Ectodermal cell (in vitro differentiated cells): ENCODE measurements around the gene DSG3.

Experiments used
- H3K27ac ChIP-seq: 2 replicates; pipeline ENCODE4 v1.7.0; 2013; ENCODE audit warnings: mild to moderate bottlenecking, low read depth, low read length; ENCODE audit not compliant: insufficient read depth, poor library complexity, severe bottlenecking
- H3K27me3 ChIP-seq: 2 replicates; pipeline ENCODE4 v1.7.0; 2013; ENCODE audit warnings: mild to moderate bottlenecking, low read length; ENCODE audit not compliant: insufficient read depth, control insufficient read depth, poor library complexity, severe bottlenecking
- H3K36me3 ChIP-seq: one replicate; pipeline ENCODE4 v1.7.0; 2013; ENCODE audit warnings: low read length; ENCODE audit not compliant: control insufficient read depth, insufficient read depth
- H3K4me1 ChIP-seq: one replicate; pipeline ENCODE4 v1.7.0; 2013; ENCODE audit warnings: low read length; ENCODE audit not compliant: control insufficient read depth, insufficient read depth
- H3K4me3 ChIP-seq: 2 replicates; pipeline ENCODE4 v1.7.0; 2013; ENCODE audit warnings: low read depth, low read length, control low read depth; ENCODE audit not compliant: insufficient read depth
- H3K9me3 ChIP-seq: 2 replicates; pipeline ENCODE4 v1.7.0; 2013; ENCODE audit warnings: mild to moderate bottlenecking, low read length, moderate library complexity; ENCODE audit not compliant: control insufficient read depth
- WGBS, 2 experiments: methylation state at CpG; one replicate each; pipeline ENCODE4 v1.1.7; 2013; ENCODE audit warnings: missing lambda C conversion rate in 2 of 2; 5-methylcytosine and 5-hydroxymethylcytosine counted together

DSG3 gene

DNA sequence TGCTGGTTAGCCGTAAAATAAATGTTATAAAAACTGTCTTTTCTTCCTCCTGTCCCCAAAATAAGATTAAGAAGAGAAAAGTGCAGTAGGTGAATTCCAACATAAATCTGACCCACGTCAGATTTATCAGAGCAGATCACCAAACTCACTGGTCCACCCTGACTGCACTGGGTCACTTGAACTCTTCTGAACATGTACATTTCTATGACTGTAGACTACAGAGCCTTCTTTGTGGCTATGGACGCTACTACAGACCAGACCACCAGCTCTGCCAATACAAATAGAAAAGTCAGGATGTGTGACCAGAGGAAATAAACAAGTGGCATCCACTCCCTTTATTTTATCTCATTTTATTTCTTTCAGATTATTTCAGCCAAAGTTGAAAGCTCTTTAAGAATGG lies 62.0 kb downstream of the DSG3 start:
- Histone ChIP-seq H3K27me3 (no peaks in the 10 kb centered on the region), H3K4me3 (no peak overlapping the region), H3K4me1 (no peaks in the 10 kb centered on the region), H3K27ac (no peak overlapping the region), H3K9me3 (no peaks in the 10 kb centered on the region), H3K36me3 (no peaks in the 10 kb centered on the region)
- WGBS, 2 experiments = 93 to 95% methylated on average over 3 of the region's 3 CpGs

DNA sequence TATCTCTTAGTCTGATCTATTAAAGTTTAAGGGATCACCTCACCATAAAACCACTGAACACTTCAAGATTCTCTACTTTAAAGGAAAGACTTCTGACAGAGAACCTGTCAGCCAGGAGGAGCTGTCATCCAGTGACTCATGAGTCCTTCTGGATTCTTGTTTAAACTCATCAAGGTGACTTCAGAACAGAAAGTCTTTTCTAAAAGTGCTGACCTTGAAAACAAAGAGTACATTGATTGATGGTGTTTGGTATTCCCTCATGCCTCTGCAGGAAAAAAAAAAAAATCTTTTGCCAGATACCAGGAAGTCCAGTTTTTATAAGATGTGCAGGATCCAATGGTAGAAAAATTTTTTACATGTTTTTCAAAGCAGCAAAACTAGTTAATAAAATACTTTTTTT lies 62.8 kb downstream of the DSG3 start:
- Histone ChIP-seq H3K27ac (no peak overlapping the region), H3K4me3 (no peak overlapping the region), H3K27me3 (no peaks in the 10 kb centered on the region), H3K9me3 (no peaks in the 10 kb centered on the region), H3K36me3 (no peaks in the 10 kb centered on the region), H3K4me1 (no peaks in the 10 kb centered on the region)

DNA sequence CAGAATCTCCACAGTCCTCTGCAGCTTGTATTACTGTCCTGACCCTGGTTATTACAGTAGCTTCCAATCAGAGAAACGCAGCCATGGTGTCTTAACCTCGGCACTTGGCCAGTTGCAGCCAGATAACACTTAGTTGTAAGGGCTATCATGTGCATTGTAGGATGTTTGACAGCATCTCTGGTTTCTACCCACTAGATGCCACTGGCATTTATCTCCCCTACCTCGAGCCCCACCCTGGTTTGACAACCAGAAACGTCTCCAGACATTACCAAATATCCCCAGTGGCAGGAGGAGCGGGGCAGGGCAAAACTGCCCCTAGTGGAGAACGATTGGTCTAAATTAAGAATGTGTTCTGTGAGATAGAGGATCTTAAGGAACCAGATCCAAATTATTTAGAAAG lies 63.6 kb downstream of the DSG3 start:
- H3K27ac ChIP-seq = no peak overlapping the region
- H3K9me3 ChIP-seq = no peaks in the 10 kb centered on the region
- no peak overlapping the region for H3K4me3 ChIP-seq
- no peaks in the 10 kb centered on the region for H3K36me3 ChIP-seq
- 81 to 85% methylated on average over 6 of the region's 6 CpGs for WGBS, 2 experiments
- H3K4me1 ChIP-seq = no peaks in the 10 kb centered on the region
- H3K27me3 ChIP-seq = no peaks in the 10 kb centered on the region

DNA sequence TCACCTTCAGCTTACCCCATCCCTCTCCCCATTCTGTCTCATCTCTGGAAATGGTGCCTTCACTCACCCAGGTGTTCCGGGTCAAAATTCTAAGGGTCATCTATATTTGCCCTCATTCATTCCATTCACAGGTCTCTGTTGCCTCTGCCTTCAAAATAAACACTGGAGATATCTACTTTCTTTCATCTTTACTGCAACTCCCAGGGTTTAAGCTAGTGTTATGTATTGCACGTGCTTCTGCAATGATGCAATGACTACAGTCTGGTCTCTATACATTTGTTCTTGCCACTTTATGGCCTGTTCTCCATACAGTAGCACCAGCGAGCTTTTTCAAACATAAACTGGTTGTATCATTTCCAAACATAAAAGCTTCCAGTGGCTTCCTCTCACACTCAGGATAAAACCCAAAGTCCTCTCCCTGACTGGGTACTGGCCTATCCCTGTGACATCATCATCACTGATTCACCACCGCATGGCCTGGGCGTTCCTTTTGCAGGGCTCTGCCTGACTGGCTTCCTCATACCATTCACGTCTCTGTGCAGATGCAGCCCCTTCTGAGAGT lies 64.7 kb downstream of the DSG3 start:
- 88 to 93% methylated on average over 6 of the region's 6 CpGs for WGBS, 2 experiments
- no peaks in the 10 kb centered on the region for H3K36me3 ChIP-seq
- peaks cover 2% of the 10 kb centered on the region for H3K4me1 ChIP-seq
- no peaks in the 10 kb centered on the region for H3K27me3 ChIP-seq
- H3K27ac ChIP-seq = no peak overlapping the region
- no peaks in the 10 kb centered on the region for H3K9me3 ChIP-seq
- no peak overlapping the region for H3K4me3 ChIP-seq

DNA sequence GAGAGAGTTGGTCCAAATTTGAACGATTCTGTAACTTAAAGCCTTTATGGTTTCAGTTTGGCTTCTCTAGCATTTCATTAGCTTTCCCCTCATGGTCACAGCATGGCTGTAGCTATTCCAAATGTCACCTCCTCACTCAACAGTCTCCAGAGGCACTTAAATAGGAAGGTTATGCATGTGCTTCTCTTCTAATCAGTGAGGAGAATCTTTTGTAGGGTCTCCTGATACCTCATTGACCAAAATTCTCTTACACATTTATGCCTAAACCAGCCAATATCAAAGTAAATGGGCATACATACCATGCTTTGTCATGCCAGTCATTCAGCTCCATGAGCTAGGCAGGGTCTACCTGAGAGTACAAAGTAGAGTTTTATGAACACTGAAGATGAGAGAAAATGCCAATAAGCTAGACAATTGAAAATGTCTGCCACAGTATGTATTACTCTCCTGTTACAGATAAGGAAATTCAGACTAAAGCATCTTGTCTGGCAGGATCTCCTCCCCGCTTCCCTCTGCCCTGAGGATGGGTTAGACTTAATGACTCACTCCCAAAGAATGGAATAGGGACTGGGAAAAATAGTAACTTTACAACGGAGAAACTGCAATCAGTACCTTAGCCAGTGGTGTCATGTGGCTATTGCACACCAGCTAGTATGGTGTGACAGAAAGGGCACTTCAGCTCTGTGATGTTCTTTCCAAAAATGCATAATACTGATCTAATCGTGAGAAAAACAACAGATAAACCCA lies 65.8 kb downstream of the DSG3 start:
- no peak overlapping the region for H3K27ac ChIP-seq
- WGBS, 2 experiments = 80 to 89% methylated on average over 4 of the region's 4 CpGs

DNA sequence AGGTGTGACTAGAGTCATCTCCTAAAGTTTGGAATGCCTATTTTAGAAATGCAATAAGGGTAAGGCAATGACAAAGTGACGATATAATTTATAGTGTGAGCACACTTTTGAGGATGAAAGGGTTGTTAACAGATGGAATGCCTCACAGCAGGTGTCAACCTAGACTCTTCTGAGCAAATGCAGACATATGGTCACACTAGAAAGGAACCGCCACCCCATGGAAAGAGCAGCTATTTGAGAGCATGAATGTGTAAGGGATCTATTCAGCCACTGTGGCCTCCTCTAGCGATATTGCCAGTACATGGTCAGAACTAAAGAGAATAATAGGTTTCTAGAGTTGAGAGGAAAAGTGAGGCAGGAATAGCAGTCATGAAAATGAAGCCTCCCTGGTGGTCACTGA lies 68.9 kb downstream of the DSG3 start:
- no peaks in the 10 kb centered on the region for H3K27me3 ChIP-seq
- H3K27ac ChIP-seq = no peak overlapping the region
- peaks cover 2% of the 10 kb centered on the region for H3K4me1 ChIP-seq
- no peaks in the 10 kb centered on the region for H3K9me3 ChIP-seq
- H3K4me3 ChIP-seq = no peak overlapping the region
- 80 to 81% methylated on average over 3 of the region's 3 CpGs for WGBS, 2 experiments
- peaks cover 4% of the 10 kb centered on the region for H3K36me3 ChIP-seq

More for the DNA sequence above, 65.8 kb downstream of the DSG3 start:
- no peak overlapping the region for H3K4me3 ChIP-seq
- no peaks in the 10 kb centered on the region for H3K9me3 ChIP-seq
- H3K27me3 ChIP-seq = no peaks in the 10 kb centered on the region
- H3K4me1 ChIP-seq = peaks cover 2% of the 10 kb centered on the region
- no peaks in the 10 kb centered on the region for H3K36me3 ChIP-seq

DNA sequence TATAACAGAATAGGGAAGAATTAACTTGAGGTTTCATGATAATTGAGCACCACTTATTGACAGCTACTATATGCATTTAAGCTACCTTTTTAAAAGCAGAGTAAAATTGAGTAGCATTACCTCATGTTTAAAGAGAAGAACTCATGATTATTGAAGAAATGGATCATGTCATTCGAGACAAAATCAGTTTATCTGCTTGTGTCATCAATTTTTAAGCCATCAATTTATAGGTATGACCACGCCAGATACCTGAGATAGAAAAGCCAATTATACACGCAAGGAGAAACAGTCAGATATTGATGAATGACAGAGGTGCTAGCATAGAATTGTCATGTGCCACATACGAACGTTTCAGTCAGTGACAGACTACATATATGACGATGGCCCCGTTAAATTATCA lies 78.8 kb downstream of the DSG3 start:
- 97 to 98% methylated on average over 7 of the region's 7 CpGs for WGBS, 2 experiments
- Histone ChIP-seq H3K9me3 (no peaks in the 10 kb centered on the region), H3K27me3 (no peaks in the 10 kb centered on the region), H3K27ac (no peak overlapping the region), H3K4me3 (no peak overlapping the region), H3K4me1 (no peaks in the 10 kb centered on the region), H3K36me3 (peaks cover 6% of the 10 kb centered on the region)
